K562 (cell line): ENCODE measurements around the gene STAG2. TPM values are rescaled to one million over a fixed set of nuclear protein-coding genes. Genes with fewer than 3 reads are reported as not detected.

Experiments
- ATAC-seq: fragments of 200-7000 bp; cut with Tn5 transposase; 3 replicates; pipeline ENCODE4 v1.9.1; 2020; ENCODE audit warnings: moderate library complexity
- BruUV-seq: library from RNA; stranded (reverse); fragments of 400-500 nt; replicated peaks from 2 replicates; lab custom pipeline; 2021; lab: Mats Ljungman, UMichigan
- CTCF ChIA-PET: fragments of 300-600 bp; formaldehyde crosslinking; extraction: SDS; loops from one replicate; lab custom pipeline; 2021; ENCODE audit warnings: low intra/inter-chr PET ratio; lab: Yijun Ruan, JAX
- POLR2A ChIA-PET: fragments of 300-600, 350-650 bp; sonication (Branson Sonifier 250); formaldehyde crosslinking; extraction: SDS; loops from one replicate; lab custom pipeline; 2021; ENCODE audit warnings: antibody characterized with exemption, inconsistent platforms; lab: Yijun Ruan, JAX
- DNase-seq, 4 experiments: peaks; one replicate each; pipeline versions ENCODE4 v3.0.0 to v3.0.0-alpha.2; 2011 to 2018; ENCODE audit warnings: low spot score in 3 of 4, mixed read lengths in 3 of 4; ENCODE audit errors: extremely low read depth in 1 of 4
- FAIRE-seq: peaks from 2 replicates; lab custom pipeline; 2011; peaks lifted over from hg19 to GRCh38; lab: Jason Lieb, UNC
- H2AFZ ChIP-seq: 2 replicates; pipeline ENCODE4 v1.6.0; 2011; ENCODE audit warnings: low read depth, low read length, control low read depth, inconsistent platforms
- H3K27ac ChIP-seq: fragments of 200-600 bp; 3 replicates; pipeline ENCODE4 v1.8.0; 2011; ENCODE audit warnings: low read depth, mild to moderate bottlenecking, control low read depth, inconsistent platforms, low read length, moderate library complexity, mixed read lengths; ENCODE audit errors: extremely low read depth
- H3K27me3 ChIP-seq, 2 experiments: fragments of 300-600 bp in 1 of 2; 2 replicates in 1 of 2; 3 replicates in 1 of 2; pipeline versions ENCODE4 v1.6.0 to v1.8.0; 2011; ENCODE audit warnings: inconsistent platforms in 2 of 2, low read length in 2 of 2, mild to moderate bottlenecking in 1 of 2, mixed read lengths in 1 of 2, moderate library complexity in 1 of 2; ENCODE audit not compliant: control insufficient read depth in 2 of 2, insufficient read depth in 2 of 2
- H3K36me3 ChIP-seq: fragments of 300-600 bp; 3 replicates; pipeline ENCODE4 v1.8.0; 2011; ENCODE audit warnings: mild to moderate bottlenecking, low read length, inconsistent platforms; ENCODE audit not compliant: control insufficient read depth, insufficient read depth
- H3K4me1 ChIP-seq, 2 experiments: fragments of 200-600 bp in 1 of 2; replicated peaks in 1 of 2; 2 replicates in 1 of 2; 3 replicates in 1 of 2; pipeline versions ENCODE4 v1.5.1 to v1.8.0; 2011; ENCODE audit warnings: inconsistent platforms in 2 of 2, low read length in 2 of 2, mild to moderate bottlenecking in 1 of 2, mixed read lengths in 1 of 2, moderate library complexity in 1 of 2; ENCODE audit not compliant: control insufficient read depth in 2 of 2, insufficient read depth in 2 of 2
- H3K4me2 ChIP-seq: 2 replicates; pipeline ENCODE4 v1.6.1; 2011; ENCODE audit warnings: low read length, control low read depth, inconsistent platforms, mixed read lengths; ENCODE audit not compliant: insufficient read depth
- H3K4me3 ChIP-seq: fragments of 200-600 bp; sonication (generic), shearing (Covaris generic); 2 replicates; pipeline ENCODE4 v1.5.1; 2016; ENCODE audit warnings: control low read depth, inconsistent platforms
- H3K79me2 ChIP-seq: fragments of 200-600 bp; 3 replicates; pipeline ENCODE4 v1.8.0; 2011; ENCODE audit warnings: low read length, inconsistent platforms; ENCODE audit not compliant: control insufficient read depth, insufficient read depth
- H3K9ac ChIP-seq, 2 experiments: 2 replicates each; pipeline versions ENCODE4 v1.6.0 to v1.6.1; 2011; ENCODE audit warnings: low read depth in 2 of 2, low read length in 2 of 2, control low read depth in 1 of 2, inconsistent platforms in 1 of 2, mild to moderate bottlenecking in 1 of 2, mixed read lengths in 1 of 2; ENCODE audit not compliant: insufficient read depth in 1 of 2
- H3K9me1 ChIP-seq: one replicate; pipeline ENCODE4 v1.6.0; 2011; ENCODE audit warnings: inconsistent platforms, mild to moderate bottlenecking, low read length, moderate library complexity; ENCODE audit not compliant: control insufficient read depth, insufficient read depth
- H3K9me3 ChIP-seq: replicated peaks from 2 replicates; pipeline ENCODE4 v1.5.1; 2011; ENCODE audit warnings: low read depth, low read length, inconsistent platforms; ENCODE audit not compliant: control insufficient read depth, insufficient read depth
- H4K20me1 ChIP-seq: replicated peaks from 2 replicates; pipeline ENCODE4 v1.6.1; 2011; ENCODE audit warnings: low read length, inconsistent platforms, mixed read lengths; ENCODE audit not compliant: control insufficient read depth, insufficient read depth
- CBFA2T3 ChIP-seq: fragments of 450-650 bp; IDR thresholded peaks from 2 replicates; pipeline ENCODE4 v1.6.1; 2017
- FOSL1 ChIP-seq: fragments of 200-800 bp; sonication (Bioruptor generic); conservative IDR thresholded peaks from 2 replicates; pipeline ENCODE4 v1.6.1; 2016; ENCODE audit warnings: missing genetic modification characterization, missing compliant biosample characterization
- FOXJ3 ChIP-seq: sonication (generic); formaldehyde crosslinking; IDR thresholded peaks from 2 replicates; pipeline ENCODE4 v1.4.0; 2020; ENCODE audit warnings: mild to moderate bottlenecking, missing genetic modification reagents
- FOXM1 ChIP-seq, 2 experiments: fragments of 450-650 bp in 1 of 2; sonication (generic) in 1 of 2; formaldehyde crosslinking in 1 of 2; IDR thresholded peaks; 2 replicates each; pipeline versions ENCODE4 v1.6.1 to v1.9.0; 2017 to 2022; ENCODE audit warnings: low read depth in 2 of 2, mild to moderate bottlenecking in 2 of 2, missing genetic modification reagents in 1 of 2, moderate library complexity in 1 of 2
- JUNB ChIP-seq: fragments of 450-650 bp; formaldehyde crosslinking; conservative IDR thresholded peaks from 2 replicates; pipeline ENCODE4 v1.4.0; 2020; ENCODE audit warnings: mild to moderate bottlenecking
- NCOA2 ChIP-seq, 2 experiments: fragments of 450-650 bp; IDR thresholded peaks; 2 replicates each; pipeline ENCODE4 v1.6.1; 2018; ENCODE audit warnings: mild to moderate bottlenecking in 2 of 2, moderate library complexity in 1 of 2; ENCODE audit not compliant: partially characterized antibody in 2 of 2
- NONO ChIP-seq, 2 experiments: fragments of 200-400 bp in 1 of 2; fragments of 450-650 bp in 1 of 2; formaldehyde crosslinking in 1 of 2; IDR thresholded peaks; 2 replicates each; pipeline ENCODE4 v1.6.1; 2017; ENCODE audit warnings: low read depth in 2 of 2, mild to moderate bottlenecking in 2 of 2, moderate library complexity in 2 of 2, low read length in 1 of 2
- SIX5 ChIP-seq, 2 experiments: IDR thresholded peaks; 2 replicates each; pipeline ENCODE4 v1.6.1; 2011; ENCODE audit warnings: low read length in 2 of 2, borderline replicate concordance in 1 of 2, low read depth in 1 of 2, mild to moderate bottlenecking in 1 of 2, moderate library complexity in 1 of 2; ENCODE audit not compliant: insufficient read depth in 1 of 2
- SOX6 ChIP-seq: fragments of 450-650 bp; IDR thresholded peaks from 2 replicates; pipeline ENCODE4 v1.6.1; 2014; ENCODE audit warnings: mild to moderate bottlenecking
- TEAD4 ChIP-seq, 2 experiments: sonication (generic) in 1 of 2; formaldehyde crosslinking in 1 of 2; IDR thresholded peaks; 2 replicates each; pipeline versions ENCODE4 v1.6.1 to v1.8.0; 2012 to 2022; ENCODE audit warnings: borderline replicate concordance in 1 of 2, inconsistent platforms in 1 of 2, low read length in 1 of 2, mild to moderate bottlenecking in 1 of 2, missing genetic modification reagents in 1 of 2
- ZNF23 ChIP-seq: fragments of 250-450 bp; sonication (Bioruptor Pico); IDR thresholded peaks from 2 replicates; pipeline ENCODE4 v1.4.0; 2020; ENCODE audit warnings: mild to moderate bottlenecking
- WGBS: fragments of 100-300 bp; shearing (Covaris generic); methylation state at CpG from one replicate; pipeline ENCODE4 v1.1.6; 2016; ENCODE audit warnings: low coverage, mixed read lengths; ENCODE audit not compliant: insufficient coverage; ENCODE audit errors: missing lambda C conversion rate; 5-methylcytosine and 5-hydroxymethylcytosine counted together
- in situ Hi-C: fragments of 300-500 bp; cut with MboI; formaldehyde crosslinking; loops from 4 replicates; pipeline ENCODE4 v1.15.0; 2018; ENCODE audit warnings: inconsistent platforms, mixed read lengths
- intact Hi-C: fragments of 100-400 bp; cut with micrococcal nuclease; formaldehyde crosslinking; loops from 2 replicates; pipeline ENCODE4 v1.14.2; 2022
- polyA plus RNA-seq, 8 experiments: library from polyadenylated mRNA; depleted of rRNA in 4 of 8; stranded (reverse) in 5 of 8; unstranded in 3 of 8; fragments of >200 nt; fragmentation: Nextera tagmentation in 2 of 8; fragmentation: Illumina TruSeq in 1 of 8; extraction: Ambion mirVana in 2 of 8; extraction: Trizol in 1 of 8; gene quantifications; 2 replicates each; pipeline versions ENCODE4 v1.2.1 to v1.2.3, GENCODE V29; 2011 to 2014; ENCODE audit warnings: inconsistent platforms in 1 of 8, missing spikeins in 1 of 8
- total RNA-seq, 7 experiments: library from RNA; depleted of rRNA in 6 of 7; stranded (reverse); fragments of >200 nt in 6 of 7; fragmentation: Illumina TruSeq in 2 of 7; extraction: Trizol in 2 of 7; gene quantifications; 2 replicates each; pipeline versions ENCODE4 v1.2.1 to v1.2.3, GENCODE V29; 2011 to 2021; ENCODE audit warnings: low replicate concordance in 1 of 7
- TF ChIP-seq, protein P1 (sequence below): fragments of 450-650 bp; IDR thresholded peaks from 2 replicates; pipeline ENCODE4 v1.6.1; 2017; ENCODE audit warnings: antibody characterized with exemption
- TF ChIP-seq, protein P2 (sequence below): fragments of 450-650 bp; IDR thresholded peaks from 2 replicates; pipeline ENCODE4 v1.6.1; 2016; ENCODE audit warnings: antibody characterized with exemption

Gene STAG2
- total and polyA plus RNA-seq, 9 of the 15 experiments (the other 6 are each of a cell fraction or from before 2014, with no cell fraction given), result 40.3 to 133 (median 90.1) TPM

DNA sequence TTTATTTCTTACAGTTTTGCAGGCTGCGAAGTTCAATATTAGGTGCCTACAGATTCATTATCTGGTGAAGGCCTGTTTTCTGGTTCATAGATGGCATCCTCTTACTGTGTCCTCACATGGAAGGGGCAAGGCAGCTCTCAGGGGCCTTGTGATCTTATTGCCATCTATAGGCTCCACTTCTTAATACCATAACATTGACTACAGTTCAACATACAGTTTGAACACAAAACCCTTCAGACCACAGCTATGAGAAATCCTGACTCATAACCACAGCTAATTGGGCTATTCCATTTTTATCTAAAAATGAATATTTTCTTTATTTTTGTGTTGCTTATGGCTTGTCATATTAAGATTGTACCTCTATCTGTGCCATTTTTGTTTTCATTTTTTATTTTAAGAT, 72.3 kb downstream of the STAG2 start:
- no peak overlapping the region for H3K4me3 ChIP-seq
- intact Hi-C loops, result no loop called here
- ChIA-PET POLR2A (no interaction called here), CTCF (no interaction called here)
- no peaks in the 10 kb centered on the region for H3K9me3 ChIP-seq
- no peaks in the 10 kb centered on the region for H3K27me3 ChIP-seq
- no peaks in the 10 kb centered on the region for H3K9me1 ChIP-seq
- H3K27ac ChIP-seq, result no peak overlapping the region
- in situ Hi-C loops, result no loop called here
- no peaks in the 10 kb centered on the region for H3K4me1 ChIP-seq
- ATAC-seq, result no peak
- no peak overlapping the region for H2AFZ ChIP-seq
- DNase-seq, result no peak
- 100% methylated on average over 1 of the region's 1 CpG for WGBS
- no peaks in the 10 kb centered on the region for H4K20me1 ChIP-seq
- no peak overlapping the region for H3K4me2 ChIP-seq
- TF ChIP-seq TEAD4 (IDR thresholded peaks at IDR 0.05; ENCODE audit: low read length) (no peak), TEAD4 (CRISPR knock-in tag; IDR thresholded peaks at IDR 0.05; ENCODE audit: borderline replicate concordance) (no peak), FOSL1 (peak; percentile 55)
- H3K79me2 ChIP-seq, result peaks cover 18% of the 10 kb centered on the region
- no peak for FAIRE-seq
- BruUV-seq, result no TSS peak
- H3K9ac ChIP-seq, result no peak overlapping the region
- H3K36me3 ChIP-seq, result peaks cover 51% of the 10 kb centered on the region

DNA sequence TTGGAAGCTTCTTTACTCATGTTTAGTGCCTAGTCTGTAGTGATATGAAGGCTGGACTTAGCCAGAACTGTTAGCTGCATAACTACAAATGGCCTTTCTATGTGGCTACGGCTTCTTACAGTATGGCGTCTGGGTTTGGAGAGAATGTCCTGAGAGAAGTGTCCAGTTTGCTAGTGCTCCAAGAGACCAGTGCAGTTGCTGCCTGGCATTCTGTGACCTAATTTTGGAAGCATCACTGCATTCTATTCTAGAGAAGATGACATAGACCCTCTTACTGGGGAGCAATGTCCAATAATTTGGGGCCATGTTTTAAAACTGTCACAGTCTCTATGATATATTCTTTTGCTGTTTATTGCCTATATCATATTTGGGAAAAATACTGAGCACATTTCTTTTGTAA, 74.2 kb downstream of the STAG2 start:
- no TSS peak for BruUV-seq
- Histone ChIP-seq H3K9me3 (no peaks in the 10 kb centered on the region), H2AFZ (no peak overlapping the region), H4K20me1 (no peaks in the 10 kb centered on the region), H3K79me2 (peaks cover 18% of the 10 kb centered on the region), H3K27me3 (no peaks in the 10 kb centered on the region), H3K4me1 (no peaks in the 10 kb centered on the region), H3K9ac (no peak overlapping the region), H3K36me3 (peaks cover 53% of the 10 kb centered on the region), H3K27ac (no peak overlapping the region), H3K4me2 (no peak overlapping the region), H3K9me1 (no peaks in the 10 kb centered on the region), H3K4me3 (no peak overlapping the region)
- FAIRE-seq (no peak), ATAC-seq (no peak), DNase-seq (no peak)
- ChIA-PET POLR2A (interaction anchor here (0.7 kb wide), 1 partner anchor 199 kb away, joined by 3 read pairs; no protein-coding TSS in a partner anchor), CTCF (no interaction called here)
- in situ Hi-C loops (no loop called here), intact Hi-C loops (no loop called here)
- WGBS, result 96% methylated on average over 2 of the region's 2 CpGs
- TF ChIP-seq, protein P1, sequence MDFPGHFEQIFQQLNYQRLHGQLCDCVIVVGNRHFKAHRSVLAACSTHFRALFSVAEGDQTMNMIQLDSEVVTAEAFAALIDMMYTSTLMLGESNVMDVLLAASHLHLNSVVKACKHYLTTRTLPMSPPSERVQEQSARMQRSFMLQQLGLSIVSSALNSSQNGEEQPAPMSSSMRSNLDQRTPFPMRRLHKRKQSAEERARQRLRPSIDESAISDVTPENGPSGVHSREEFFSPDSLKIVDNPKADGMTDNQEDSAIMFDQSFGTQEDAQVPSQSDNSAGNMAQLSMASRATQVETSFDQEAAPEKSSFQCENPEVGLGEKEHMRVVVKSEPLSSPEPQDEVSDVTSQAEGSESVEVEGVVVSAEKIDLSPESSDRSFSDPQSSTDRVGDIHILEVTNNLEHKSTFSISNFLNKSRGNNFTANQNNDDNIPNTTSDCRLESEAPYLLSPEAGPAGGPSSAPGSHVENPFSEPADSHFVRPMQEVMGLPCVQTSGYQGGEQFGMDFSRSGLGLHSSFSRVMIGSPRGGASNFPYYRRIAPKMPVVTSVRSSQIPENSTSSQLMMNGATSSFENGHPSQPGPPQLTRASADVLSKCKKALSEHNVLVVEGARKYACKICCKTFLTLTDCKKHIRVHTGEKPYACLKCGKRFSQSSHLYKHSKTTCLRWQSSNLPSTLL, result no peak
- no peak for TF ChIP-seq CBFA2T3
- TF ChIP-seq, protein P2, sequence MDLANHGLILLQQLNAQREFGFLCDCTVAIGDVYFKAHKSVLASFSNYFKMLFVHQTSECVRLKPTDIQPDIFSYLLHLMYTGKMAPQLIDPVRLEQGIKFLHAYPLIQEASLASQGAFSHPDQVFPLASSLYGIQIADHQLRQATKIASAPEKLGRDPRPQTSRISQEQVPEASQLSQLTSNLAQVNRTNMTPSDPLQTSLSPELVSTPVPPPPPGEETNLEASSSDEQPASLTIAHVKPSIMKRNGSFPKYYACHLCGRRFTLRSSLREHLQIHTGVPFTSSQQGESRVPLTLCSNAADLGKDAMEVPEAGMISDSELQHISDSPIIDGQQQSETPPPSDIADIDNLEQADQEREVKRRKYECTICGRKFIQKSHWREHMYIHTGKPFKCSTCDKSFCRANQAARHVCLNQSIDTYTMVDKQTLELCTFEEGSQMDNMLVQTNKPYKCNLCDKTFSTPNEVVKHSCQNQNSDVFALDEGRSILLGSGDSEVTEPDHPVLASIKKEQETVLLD, result no peak
- TF ChIP-seq NCOA2 (IDR thresholded peaks at IDR 0.05; ENCODE audit: partially characterized antibody in 2 of 2), result no peak
- TF ChIP-seq ZNF23, result no peak
- no peak for TF ChIP-seq FOXJ3 (CRISPR knock-in tag)
- TF ChIP-seq JUNB (CRISPR knock-in tag), result no peak
- no peak for TF ChIP-seq NONO (IDR thresholded peaks at IDR 0.05; ENCODE audit: low read depth in 2 of 2, low read length in 1 of 2)
- TF ChIP-seq FOXM1 (IDR thresholded peaks at IDR 0.05; ENCODE audit: low read depth), result no peak
- no peak for TF ChIP-seq FOXM1 (CRISPR knock-in tag; IDR thresholded peaks at IDR 0.05; ENCODE audit: low read depth)
- no peak for TF ChIP-seq SIX5 (IDR thresholded peaks at IDR 0.05; ENCODE audit: borderline replicate concordance in 1 of 2, insufficient read depth in 1 of 2, low read depth in 1 of 2, low read length in 2 of 2)
- TF ChIP-seq SOX6, result no peak
